COLO668 (cell line): ENCODE data around the gene PTPRK.

ENCODE experiments used
- DNase-seq: peaks from one replicate; lab custom pipeline; 2025; ENCODE audit not compliant: unreplicated experiment; lab: John Stamatoyannopoulos, UW

Gene PTPRK

GRCh38 chr6:128099571-128100197 lies 420.7 kb downstream of the PTPRK start:
- no peak for DNase-seq

GRCh38 chr6:128098000-128098581 lies 422.3 kb downstream of the PTPRK start:
- DNase-seq, result no peak

DNA sequence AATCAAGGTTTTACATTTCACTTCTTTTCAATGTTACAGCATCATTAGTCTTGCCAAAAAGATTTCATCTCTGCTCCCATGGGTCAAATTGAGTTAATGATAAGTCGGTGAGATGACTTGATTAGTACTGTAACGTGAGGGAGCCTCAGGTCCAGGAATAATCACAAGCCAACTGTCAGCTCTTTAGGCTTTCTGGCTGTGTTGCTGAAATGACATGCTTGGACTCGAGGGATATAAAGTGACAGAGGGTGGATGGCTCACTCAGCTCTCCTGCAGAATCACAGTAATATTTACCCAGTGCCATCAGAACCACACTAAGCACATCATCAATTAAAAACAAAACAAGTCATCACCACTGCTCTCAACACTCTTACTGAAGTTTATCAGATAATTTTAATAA lies 423.4 kb downstream of the PTPRK start:
- DNase-seq, result no peak

DNA sequence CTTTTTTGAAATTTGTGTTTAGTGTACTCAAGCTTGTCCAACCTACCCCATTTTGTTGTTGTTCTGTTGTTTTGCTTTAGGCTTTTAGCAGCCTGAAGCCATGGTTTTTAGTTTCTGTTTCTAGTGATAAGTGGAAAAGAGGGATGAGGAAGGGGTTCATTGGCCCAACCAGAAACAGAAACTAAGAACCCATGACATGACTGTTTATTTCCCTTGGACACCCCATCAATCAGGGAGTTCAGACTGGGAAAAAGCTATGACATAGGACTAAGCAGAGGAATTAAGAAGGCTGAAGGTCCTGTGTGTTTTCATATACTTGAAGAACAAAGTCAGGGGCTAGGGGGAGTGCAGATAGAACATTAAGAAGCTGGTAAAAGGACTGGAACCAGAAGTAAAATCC lies 425.0 kb downstream of the PTPRK start:
- DNase-seq, result no peak

DNA sequence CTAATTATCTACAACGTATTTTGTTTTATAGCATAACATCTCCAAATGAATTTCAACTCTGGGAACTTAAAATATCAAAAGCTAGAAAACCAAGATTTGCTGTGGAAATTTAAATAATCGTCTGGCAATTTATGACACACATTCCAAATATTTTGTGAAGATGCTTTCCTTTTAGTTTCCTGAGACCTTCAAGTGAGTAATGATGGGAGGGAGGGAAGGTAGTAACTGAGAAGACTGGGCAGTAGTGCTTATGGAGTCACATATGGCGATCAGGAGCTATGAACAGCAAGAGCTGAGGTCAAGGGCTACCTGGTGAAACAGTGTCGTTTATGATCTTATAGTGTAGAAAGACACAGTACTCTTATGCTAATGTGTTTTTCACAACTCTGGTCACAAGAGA lies 441.4 kb downstream of the PTPRK start:
- no peak for DNase-seq

- no peak for DNase-seq
Measured at GRCh38 chr6:128078276-128078675, 442.1 kb downstream of the PTPRK start.

DNA sequence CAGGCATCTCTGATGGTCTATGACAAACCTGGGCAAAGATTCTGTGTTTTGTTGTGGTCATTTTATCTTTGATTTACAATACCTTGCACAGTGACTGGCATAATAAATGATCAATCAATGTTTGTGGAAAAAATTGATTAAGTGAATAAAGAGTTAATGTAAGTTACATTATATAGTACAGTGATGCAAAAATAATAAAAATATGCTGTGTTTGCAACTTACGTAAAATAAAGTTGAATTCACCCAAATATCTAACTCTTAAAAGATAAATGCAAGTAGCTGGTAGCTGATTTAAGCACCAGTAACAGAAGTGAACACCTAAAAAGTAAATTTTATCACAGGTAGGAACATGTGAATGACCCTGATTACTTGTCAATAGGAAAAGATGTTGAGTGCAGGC lies 443.6 kb downstream of the PTPRK start:
- no peak for DNase-seq

GRCh38 chr6:128074567-128074966 lies 445.8 kb downstream of the PTPRK start:
- DNase-seq, result no peak

DNA sequence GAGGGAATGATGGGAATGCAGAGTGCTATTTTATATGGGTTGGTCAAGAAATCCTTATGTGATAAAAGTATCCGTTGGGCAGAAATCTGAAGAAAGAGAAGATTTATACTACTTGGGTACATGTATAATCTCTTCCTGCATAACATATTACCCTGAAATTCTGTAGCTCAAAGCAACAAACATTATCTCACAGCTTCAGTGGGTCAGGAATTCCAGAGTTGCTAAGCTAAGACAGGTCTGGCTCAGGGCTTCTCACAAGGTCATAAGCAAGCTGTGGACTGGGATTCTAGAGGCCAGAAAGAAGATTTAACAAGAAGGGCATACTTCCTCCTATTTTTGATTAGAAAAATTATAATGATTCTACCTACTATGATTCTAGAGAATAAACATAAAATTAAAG lies 447.0 kb downstream of the PTPRK start:
- no peak for DNase-seq

DNA sequence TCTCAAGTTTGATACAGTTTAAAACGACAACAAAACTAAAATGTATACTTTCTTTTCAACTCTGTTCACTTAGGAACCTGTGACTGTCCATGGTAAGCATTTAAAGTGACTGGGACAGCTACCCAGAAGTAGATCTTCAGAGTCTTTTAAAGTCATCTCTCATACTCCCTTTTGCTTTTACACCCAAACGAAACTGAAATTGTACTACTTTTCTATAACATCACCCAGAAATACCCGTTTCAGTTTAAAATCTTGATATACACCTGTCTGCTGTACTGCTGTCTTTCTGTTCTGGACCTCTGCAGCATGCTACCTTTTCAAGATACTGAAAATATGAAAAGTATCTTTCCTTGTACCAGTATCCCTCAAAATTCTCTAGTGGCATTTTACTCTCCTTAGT lies 449.2 kb downstream of the PTPRK start:
- DNase-seq, result no peak

GRCh38 chr6:128070406-128070805 lies 450.0 kb downstream of the PTPRK start:
- DNase-seq, result no peak

DNA sequence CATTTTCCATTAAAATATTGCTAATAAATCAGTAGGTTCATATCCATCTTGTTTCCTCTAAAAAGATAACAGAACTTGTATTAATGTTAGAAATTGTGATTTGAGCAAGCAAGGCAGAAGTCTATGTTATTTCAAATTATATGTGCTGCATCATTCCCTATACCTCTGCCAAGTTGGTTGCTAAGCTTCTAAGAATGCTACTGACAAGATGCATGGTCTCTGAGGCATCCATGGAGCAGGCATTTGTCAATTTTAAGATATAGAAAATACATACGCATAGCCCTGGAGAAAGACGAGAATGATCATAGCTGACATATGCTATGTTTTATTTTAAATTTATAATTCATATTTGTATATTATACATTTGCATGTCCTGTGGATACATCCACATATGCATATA lies 451.2 kb downstream of the PTPRK start:
- DNase-seq, result no peak

GRCh38 chr6:128068119-128068479 lies 452.3 kb downstream of the PTPRK start:
- peak; percentile 1 for DNase-seq

- DNase-seq, result no peak
Measured at GRCh38 chr6:128067446-128068118, 452.8 kb downstream of the PTPRK start.

DNA sequence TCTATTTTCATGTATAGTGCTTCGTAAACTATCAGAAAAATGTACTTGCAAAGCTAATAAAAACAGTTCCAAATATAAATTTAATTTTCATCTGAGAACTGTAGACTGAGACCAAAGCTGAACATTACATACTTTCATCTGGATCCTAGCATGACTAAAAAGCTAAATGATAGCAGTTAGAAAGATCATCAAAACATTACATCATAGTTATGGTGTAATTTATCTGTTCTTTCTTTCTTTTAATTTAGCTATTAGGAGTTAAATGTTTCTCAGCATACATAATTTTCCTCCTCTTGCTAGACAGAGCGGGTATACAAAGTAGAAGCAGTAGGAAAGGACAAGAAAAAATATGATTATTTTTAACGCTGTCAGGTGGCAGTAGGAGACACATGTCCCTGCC lies 455.3 kb downstream of the PTPRK start:
- no peak for DNase-seq

DNA sequence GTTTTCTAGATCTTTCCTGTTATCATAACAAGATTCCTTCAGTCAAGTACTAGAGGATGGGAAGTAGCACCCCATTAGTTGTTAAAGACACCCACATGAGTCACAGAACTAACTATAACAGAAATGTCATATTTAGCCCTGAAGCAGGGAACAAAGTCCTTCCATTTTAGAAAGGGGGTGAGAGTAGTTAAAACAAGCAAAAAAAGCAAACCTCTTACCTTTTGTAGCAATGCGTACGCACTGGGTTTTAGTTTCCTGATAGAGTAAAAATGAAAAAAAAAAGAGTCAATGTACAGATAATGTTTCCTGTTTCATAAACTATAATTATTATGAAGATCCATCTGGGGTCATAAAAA lies 455.9 kb downstream of the PTPRK start:
- DNase-seq, result no peak

DNA sequence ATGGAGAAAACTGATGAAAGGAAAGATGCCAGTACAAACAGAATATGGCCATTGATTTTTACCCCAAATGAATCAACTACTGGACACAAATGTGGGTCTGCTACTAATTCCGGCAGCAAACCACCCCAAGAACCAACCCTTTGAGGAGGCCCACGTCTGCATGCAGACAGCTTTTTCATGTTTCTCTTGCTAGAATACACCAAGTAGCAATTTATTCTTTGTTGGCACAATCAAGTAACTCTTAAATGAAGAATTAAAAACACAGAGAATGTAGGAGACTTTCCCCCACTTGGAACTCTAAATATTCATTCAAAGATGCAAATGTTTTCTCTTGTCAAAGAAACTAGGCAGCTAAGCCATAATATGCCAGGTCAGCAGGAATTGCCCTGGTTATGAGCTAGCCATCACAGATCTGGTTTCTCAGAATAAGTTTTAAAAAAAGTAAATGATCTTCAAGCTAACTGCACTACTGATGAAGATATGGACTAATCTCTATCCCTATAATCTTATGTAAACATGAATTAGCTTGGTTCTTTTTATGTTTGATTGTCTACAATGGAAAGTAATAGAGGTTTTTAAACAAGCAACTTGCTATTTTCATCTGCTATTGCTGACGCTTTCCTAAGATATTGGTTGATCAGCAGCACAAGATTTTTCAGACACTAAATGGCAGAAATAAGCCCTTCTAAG lies 456.4 kb downstream of the PTPRK start:
- DNase-seq, result no peak

GRCh38 chr6:128062882-128063603 lies 457.4 kb downstream of the PTPRK start:
- DNase-seq, result no peak

DNA sequence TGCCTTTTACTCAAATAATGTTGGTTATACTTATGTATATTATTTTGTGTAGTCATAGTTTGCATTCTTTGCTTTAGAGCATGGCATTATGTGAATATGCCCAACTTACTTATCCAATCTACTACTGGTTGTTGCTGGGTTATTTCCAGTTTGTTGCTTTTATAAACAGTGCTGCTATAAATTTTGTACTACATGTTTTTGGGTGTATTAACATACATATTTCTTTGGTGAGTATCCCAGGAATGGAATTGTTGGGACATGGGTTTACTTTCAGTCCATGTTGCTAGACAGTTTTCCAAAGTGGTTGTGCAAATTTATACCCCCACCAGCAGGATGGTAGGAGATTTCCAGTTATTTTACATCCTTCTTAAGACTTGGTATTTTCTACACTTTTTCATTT lies 462.5 kb downstream of the PTPRK start:
- DNase-seq, result no peak

DNA sequence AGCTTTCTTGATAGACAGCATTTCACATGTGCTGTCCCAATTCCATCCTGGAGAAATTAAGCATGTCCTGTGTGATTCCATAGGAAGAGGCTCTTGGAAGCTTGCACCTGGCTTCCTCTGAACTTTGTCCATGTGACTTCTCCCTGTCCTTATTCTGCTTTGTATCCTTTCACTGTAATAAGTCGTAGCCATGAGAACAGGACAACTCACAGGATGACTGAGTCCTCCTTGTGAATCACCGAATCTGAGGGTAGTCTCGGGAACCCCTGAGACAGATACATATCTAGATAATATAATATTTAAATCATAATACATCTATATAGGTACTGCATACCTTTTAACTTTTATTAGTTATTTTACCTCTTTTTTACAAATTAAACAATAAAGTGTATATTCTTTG lies 462.9 kb downstream of the PTPRK start:
- no peak for DNase-seq

DNA sequence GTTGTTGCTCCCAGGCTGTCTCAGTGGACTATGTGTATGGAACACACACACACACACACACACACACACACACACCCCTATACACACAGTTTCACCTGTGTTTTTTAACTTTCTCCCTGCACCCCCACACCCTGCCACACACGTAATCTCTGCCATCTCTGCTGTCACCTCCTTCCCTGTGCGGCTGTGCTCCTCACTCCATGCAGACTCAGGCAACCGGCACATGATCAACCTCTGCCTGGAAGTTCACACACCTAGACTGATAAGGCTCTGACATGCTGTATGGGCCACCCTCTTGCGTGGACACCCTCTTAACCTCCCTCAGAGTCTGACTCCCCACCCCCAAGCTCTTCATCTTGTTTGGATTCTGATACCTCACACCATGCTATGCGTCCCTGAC lies 467.3 kb downstream of the PTPRK start:
- no peak for DNase-seq

- no peak for DNase-seq
Measured at GRCh38 chr6:128047989-128048388, 472.4 kb downstream of the PTPRK start.
